Endodermal cell (in vitro differentiated cells): ENCODE data around the gene GNG12. TPM values are rescaled to one million over a fixed set of nuclear protein-coding genes. Genes with fewer than 3 reads are reported as not detected.

Experiments used
- DNase-seq: peaks from one replicate; pipeline ENCODE4 v3.0.0-alpha.2; 2017
- H3K27ac ChIP-seq: 2 replicates; pipeline ENCODE4 v1.5.1; 2013; ENCODE audit warnings: mild to moderate bottlenecking, low read depth, low read length, moderate library complexity
- H3K27me3 ChIP-seq: 2 replicates; pipeline ENCODE4 v1.6.1; 2013; ENCODE audit warnings: mild to moderate bottlenecking, low read length, moderate library complexity; ENCODE audit not compliant: insufficient read depth, control insufficient read depth, poor library complexity, severe bottlenecking
- H3K36me3 ChIP-seq: 2 replicates; pipeline ENCODE4 v1.7.0; 2013; ENCODE audit warnings: mild to moderate bottlenecking, low read length, moderate library complexity; ENCODE audit not compliant: control insufficient read depth, insufficient read depth
- H3K4me1 ChIP-seq: one replicate; pipeline ENCODE4 v1.7.0; 2013; ENCODE audit warnings: low read length; ENCODE audit not compliant: control insufficient read depth, insufficient read depth
- H3K4me3 ChIP-seq: 2 replicates; pipeline ENCODE4 v1.5.1; 2013; ENCODE audit warnings: mild to moderate bottlenecking, low read length, moderate library complexity
- H3K9ac ChIP-seq: 2 replicates; pipeline ENCODE4 v1.6.1; 2013; ENCODE audit warnings: mild to moderate bottlenecking, low read length, moderate library complexity; ENCODE audit not compliant: poor library complexity, severe bottlenecking; ENCODE audit errors: extremely low read depth
- H3K9me3 ChIP-seq: 2 replicates; pipeline ENCODE4 v1.6.1; 2013; ENCODE audit warnings: mild to moderate bottlenecking, low read length, moderate library complexity; ENCODE audit not compliant: control insufficient read depth
- H3K27ac Mint-ChIP-seq: 2 replicates; pipeline ENCODE4 v1.8.0; 2020; ENCODE audit warnings: mixed read lengths
- H3K27me3 Mint-ChIP-seq: 2 replicates; pipeline ENCODE4 v1.8.0; 2021; ENCODE audit warnings: mild to moderate bottlenecking, mixed read lengths; ENCODE audit not compliant: insufficient read depth
- H3K36me3 Mint-ChIP-seq: 2 replicates; pipeline ENCODE4 v1.8.0; 2020; ENCODE audit warnings: low read depth, mixed read lengths
- H3K4me1 Mint-ChIP-seq: 2 replicates; pipeline ENCODE4 v1.8.0; 2020; ENCODE audit warnings: mixed read lengths
- H3K4me3 Mint-ChIP-seq: 2 replicates; pipeline ENCODE4 v1.8.0; 2020; ENCODE audit warnings: mild to moderate bottlenecking, moderate library complexity, mixed read lengths
- H3K9me3 Mint-ChIP-seq: 2 replicates; pipeline ENCODE4 v1.8.0; 2020; ENCODE audit warnings: mild to moderate bottlenecking, mixed read lengths
- WGBS, 2 experiments: methylation state at CpG; one replicate each; pipeline versions ENCODE4 v1.1.5 to v1.1.7; 2013; ENCODE audit warnings: missing lambda C conversion rate in 2 of 2, mixed read lengths in 1 of 2; ENCODE audit not compliant: insufficient coverage in 1 of 2, insufficient read length in 1 of 2; 5-methylcytosine and 5-hydroxymethylcytosine counted together
- total RNA-seq, 2 donors: library from RNA; stranded (reverse); fragmentation: NEBNext Ultra II Directional in 1 of 2; extraction: Animal tissue kit (Norgen Biotek cat#: 25700) in 1 of 2; gene quantifications; 2 replicates in 1 of 2; 3 replicates in 1 of 2; pipeline ENCODE4 v1.2.1, GENCODE V29; 2021
- TF ChIP-seq, protein P1 (sequence below): fragments of 200-600 bp; sonication (generic); conservative IDR thresholded peaks from 2 replicates; pipeline ENCODE4 v1.5.0; 2021; ENCODE audit warnings: antibody characterized with exemption, mild to moderate bottlenecking

The GNG12 gene
- total RNA-seq, 2 donors from 2014 or later: 7.7 to 9.2 TPM

DNA sequence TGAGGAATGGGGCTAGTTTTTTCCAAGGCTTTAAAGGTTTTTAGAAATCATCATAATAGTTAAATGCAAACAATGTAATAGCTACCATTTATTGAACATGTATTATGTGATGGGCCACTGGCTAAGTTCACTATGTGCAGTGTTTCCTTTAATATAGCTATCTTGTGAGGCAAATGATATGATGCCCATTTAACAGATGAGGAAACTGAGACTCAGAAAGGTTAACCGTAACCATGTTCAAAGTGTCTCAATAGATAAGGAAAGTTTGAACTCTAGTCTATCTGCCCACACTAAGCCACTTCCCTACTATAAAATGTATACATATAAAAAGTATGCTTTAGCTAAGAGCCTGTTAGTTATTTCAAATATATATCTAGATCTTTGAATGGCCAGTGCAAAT is 64.8 kb downstream of the GNG12 start:
- Mint-ChIP-seq H3K27me3 (no peaks in the 10 kb centered on the region), H3K36me3 (no peaks in the 10 kb centered on the region), H3K4me1 (peaks cover 9% of the 10 kb centered on the region), H3K9me3 (no peaks in the 10 kb centered on the region), H3K27ac (no peak overlapping the region), H3K4me3 (no peak overlapping the region)
- TF ChIP-seq, protein P1, sequence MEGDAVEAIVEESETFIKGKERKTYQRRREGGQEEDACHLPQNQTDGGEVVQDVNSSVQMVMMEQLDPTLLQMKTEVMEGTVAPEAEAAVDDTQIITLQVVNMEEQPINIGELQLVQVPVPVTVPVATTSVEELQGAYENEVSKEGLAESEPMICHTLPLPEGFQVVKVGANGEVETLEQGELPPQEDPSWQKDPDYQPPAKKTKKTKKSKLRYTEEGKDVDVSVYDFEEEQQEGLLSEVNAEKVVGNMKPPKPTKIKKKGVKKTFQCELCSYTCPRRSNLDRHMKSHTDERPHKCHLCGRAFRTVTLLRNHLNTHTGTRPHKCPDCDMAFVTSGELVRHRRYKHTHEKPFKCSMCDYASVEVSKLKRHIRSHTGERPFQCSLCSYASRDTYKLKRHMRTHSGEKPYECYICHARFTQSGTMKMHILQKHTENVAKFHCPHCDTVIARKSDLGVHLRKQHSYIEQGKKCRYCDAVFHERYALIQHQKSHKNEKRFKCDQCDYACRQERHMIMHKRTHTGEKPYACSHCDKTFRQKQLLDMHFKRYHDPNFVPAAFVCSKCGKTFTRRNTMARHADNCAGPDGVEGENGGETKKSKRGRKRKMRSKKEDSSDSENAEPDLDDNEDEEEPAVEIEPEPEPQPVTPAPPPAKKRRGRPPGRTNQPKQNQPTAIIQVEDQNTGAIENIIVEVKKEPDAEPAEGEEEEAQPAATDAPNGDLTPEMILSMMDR: no peak
- H3K4me3 ChIP-seq: no peak overlapping the region
- DNase-seq: no peak
- H3K36me3 ChIP-seq: no peaks in the 10 kb centered on the region
- H3K27me3 ChIP-seq: no peaks in the 10 kb centered on the region
- H3K9ac ChIP-seq: no peak overlapping the region
- H3K4me1 ChIP-seq: no peaks in the 10 kb centered on the region
- H3K9me3 ChIP-seq: no peaks in the 10 kb centered on the region
- H3K27ac ChIP-seq: no peak overlapping the region
- WGBS, 2 experiments: 91% methylated on average over 1 of the region's 1 CpG; no CpG with 5 or more reads in 1 of the 2 experiments

DNA sequence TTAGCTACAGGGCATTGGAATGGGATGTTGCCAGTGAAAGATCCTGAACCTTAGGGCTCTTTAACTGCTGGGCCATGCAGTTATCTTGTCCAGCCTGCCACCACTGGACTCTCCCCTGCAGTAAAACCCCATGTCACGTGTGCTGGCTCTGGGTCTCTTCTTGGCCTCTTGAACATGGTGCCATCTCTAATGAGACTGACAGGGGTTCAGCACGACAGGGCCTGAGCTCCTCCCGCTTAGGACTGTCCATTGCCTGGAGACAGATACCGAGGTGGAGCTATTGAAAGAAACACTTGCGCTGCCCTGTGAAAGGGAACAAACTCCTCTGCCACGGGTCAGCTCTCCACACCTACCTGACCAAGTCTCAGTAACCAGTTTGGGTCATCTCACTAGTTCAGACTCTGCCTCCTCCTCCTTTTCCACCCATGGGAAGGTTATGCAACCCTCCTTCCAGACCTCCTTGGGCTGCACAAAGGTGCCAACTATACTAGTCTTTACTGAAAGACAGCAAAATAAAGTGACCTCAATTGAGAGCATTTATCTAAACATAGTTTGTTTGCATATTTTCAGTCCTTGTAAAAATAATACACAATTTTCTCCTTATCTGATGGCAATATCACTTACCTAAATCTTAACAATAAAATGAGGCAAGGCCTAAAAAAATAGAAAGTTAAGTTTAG is 66.0 kb downstream of the GNG12 start:
- Histone ChIP-seq H3K9ac (no peak overlapping the region), H3K9me3 (no peaks in the 10 kb centered on the region), H3K4me3 (no peak overlapping the region), H3K4me1 (no peaks in the 10 kb centered on the region), H3K36me3 (no peaks in the 10 kb centered on the region), H3K27ac (no peak overlapping the region), H3K27me3 (no peaks in the 10 kb centered on the region)
- Mint-ChIP-seq H3K9me3 (no peaks in the 10 kb centered on the region), H3K4me1 (peaks cover 9% of the 10 kb centered on the region), H3K36me3 (no peaks in the 10 kb centered on the region), H3K27ac (no peak overlapping the region), H3K27me3 (peaks cover under 1% of the 10 kb centered on the region), H3K4me3 (no peak overlapping the region)
- 92% methylated on average over 2 to 6 of the region's 6 CpGs for WGBS, 2 experiments
- DNase-seq: no peak
- TF ChIP-seq, protein P1: no peak

DNA sequence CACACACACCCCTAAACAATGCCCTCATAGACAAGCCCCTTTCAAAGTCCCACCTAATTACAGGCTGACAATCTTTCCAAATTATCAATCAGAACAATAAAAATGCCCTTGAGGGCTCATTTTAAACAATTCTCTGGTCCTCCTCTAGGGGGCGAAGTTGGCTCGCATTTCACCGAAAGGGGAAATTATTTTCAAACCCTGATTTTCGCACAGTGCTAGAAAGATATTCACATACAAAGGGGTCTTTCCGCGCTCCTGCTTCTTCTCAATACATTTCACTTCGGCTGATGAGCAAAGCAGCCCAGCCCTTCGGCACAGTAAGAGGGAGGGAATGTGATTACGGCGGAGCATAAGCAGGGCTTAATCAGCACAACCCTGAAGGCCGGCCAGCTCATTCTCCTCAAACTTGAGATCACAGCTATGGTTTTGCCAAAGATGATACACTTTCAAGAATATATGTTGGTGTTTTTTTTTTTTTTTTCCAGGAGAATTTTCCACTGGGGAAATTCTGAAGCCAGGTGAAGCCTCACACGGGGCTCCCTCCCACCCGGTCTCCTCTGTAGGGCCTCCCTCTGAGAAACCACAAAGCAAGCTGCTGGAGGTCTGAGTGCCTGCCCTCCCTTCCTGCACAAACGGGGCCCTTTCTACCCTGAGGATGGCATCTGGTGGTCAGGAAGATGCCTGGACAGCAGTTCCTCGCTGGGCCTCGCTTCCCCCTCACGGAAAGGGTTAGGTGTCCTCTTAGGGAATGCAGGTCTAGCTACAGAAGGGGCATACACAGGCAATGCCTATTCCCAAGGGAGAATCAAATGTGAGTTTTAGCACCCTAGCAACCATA is 66.9 kb downstream of the GNG12 start:
- no peaks in the 10 kb centered on the region for H3K4me1 ChIP-seq
- no peaks in the 10 kb centered on the region for H3K36me3 ChIP-seq
- peak overlapping the region; percentile 58 for H3K27ac ChIP-seq
- 34 to 40% methylated on average over 10 to 17 of the region's 17 CpGs for WGBS, 2 experiments
- no peak overlapping the region for H3K4me3 ChIP-seq
- Mint-ChIP-seq H3K27ac (no peak overlapping the region), H3K4me3 (no peak overlapping the region), H3K27me3 (peaks cover 6% of the 10 kb centered on the region), H3K4me1 (peaks cover 9% of the 10 kb centered on the region), H3K9me3 (no peaks in the 10 kb centered on the region), H3K36me3 (no peaks in the 10 kb centered on the region)
- peak; percentile 70 for DNase-seq
- no peaks in the 10 kb centered on the region for H3K9me3 ChIP-seq
- TF ChIP-seq, protein P1: peak; percentile 86
- H3K27me3 ChIP-seq: no peaks in the 10 kb centered on the region
- no peak overlapping the region for H3K9ac ChIP-seq
